Stimulated activated CD4-positive, alpha-beta T cell treated with anti-CD3 and anti-CD28 coated beads, Interleukin-12 subunit alpha, Interleukin-12 subunit beta, amount 100 ng/mL, for 4 hours (primary cell): ENCODE measurements around the gene KCNIP1.
"Not testable (repeated sequence)": the region's sequence is repeated elsewhere in the genome, so short reads cannot be mapped to it uniquely, and the experiment has no call there.

ENCODE experiments used
- DNase-seq: peaks from one replicate; pipeline ENCODE4 v3.0.0-alpha.2; 2020

Gene KCNIP1

DNA sequence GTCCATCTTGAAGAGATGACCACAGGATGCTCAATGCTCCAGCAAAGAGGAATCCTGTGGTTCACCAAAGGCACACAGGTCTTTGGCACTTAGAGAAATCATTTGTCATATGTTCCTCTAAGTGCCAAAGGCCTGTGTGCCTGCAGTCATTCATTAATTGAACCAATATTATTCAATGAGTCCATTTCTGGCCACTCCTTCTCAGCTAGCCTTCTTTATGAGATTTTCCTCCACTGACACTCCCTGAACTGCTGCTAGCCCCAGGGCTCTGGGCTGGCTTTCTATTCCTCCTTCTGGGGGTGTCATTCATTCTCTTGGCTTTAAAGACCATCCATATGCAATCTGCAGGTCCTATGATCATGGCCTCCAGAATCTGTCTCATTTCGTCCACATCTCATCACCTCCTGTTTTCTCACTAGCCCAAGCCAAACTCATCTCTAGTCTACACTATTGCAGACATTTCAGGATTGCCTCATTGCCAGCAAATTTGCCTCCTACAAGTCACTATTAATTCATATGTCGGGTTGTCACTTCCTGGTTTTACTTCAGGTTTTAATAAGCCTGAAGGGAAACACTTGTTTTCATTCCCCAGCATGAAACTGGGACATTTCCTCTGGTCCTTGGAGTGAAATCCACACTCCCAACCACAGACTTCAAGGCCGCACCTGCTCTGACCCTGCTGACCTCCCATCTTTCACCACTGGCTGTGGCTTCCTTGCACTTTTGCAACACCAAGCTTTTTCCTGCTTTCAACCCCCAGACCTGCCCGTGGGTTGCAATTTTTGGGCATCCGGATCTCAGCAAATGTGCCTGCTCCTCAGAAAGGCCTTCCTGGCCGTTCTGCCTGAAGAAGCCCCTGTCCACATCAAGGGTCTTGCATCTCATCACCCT is 35.1 kb downstream of the KCNIP1 start:
- DNase-seq: no peak

DNA sequence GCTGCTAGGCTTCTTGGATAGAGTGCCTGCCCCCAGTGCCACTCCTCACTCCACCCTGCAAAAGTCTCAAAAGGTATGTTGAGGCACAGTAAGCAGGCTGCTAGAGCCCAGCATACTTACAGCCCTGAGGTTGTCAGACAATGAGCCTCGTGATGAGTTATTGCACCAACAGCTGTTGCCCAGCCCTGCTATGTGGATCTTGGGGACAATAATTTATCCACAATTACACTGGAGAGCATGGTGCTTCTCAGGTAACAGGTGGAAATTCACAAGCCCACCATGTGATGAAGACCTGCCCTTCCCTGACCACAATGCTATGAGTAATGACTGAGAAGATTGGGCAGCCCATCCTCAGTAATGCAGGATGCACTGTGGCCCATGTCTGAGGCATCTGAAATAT is 36.5 kb downstream of the KCNIP1 start:
- no peak for DNase-seq

DNA sequence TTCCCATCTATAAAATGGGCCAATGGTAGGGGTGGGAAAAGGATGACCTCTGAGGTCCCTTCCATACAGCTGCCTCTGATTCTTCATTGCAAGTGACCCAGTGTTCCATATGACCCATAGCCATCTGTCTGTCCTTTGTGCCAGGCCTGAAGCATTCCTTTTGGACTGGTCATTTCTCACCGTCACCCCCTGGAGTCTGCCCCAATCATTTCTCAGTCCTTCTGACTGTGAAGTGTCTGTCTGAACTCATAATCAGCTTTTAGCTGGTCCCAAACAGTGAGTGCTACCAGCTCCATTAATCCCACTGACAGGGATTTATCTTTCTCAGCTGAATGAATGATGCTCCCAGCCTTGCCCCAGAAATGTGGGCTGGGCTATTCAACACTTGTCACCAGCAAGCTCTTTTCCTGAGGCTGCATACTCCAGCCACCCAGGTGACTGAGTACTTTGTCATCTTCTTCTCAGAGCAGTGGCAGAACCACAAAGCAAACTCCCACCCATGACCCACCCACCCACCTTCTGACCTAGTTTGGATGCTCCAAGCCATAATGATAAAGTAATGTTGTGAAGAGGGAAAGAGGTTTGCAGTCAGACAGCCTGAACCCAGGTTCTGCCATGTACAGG is 37.4 kb downstream of the KCNIP1 start:
- DNase-seq: no peak

DNA sequence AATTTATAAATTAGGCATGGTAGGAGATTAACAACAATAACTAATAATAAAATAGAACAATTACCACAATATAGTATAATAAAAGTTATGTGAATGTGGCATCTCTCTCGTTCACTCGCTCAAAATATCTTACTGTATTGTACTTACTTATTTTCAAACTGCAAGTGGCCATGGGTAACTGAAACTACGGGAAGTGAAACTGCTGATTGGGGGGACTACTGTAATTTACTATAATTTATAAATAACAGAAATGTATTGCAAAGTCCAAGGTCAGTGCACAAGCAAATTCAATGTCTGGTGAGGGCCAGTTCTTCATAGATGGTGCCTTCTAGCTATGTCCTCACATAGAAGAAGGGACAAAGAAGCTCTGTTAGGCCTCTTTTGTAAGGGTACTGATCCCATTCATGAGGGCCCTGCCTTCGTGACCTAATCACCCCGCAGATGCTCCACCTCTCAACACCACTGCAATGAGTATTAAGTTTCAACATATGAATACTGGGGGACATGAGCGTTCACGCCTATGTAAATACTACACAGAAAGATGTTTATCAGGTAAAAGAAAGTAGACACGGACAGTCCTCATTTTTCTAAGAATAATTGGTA is 39.0 kb downstream of the KCNIP1 start:
- no peak for DNase-seq

DNA sequence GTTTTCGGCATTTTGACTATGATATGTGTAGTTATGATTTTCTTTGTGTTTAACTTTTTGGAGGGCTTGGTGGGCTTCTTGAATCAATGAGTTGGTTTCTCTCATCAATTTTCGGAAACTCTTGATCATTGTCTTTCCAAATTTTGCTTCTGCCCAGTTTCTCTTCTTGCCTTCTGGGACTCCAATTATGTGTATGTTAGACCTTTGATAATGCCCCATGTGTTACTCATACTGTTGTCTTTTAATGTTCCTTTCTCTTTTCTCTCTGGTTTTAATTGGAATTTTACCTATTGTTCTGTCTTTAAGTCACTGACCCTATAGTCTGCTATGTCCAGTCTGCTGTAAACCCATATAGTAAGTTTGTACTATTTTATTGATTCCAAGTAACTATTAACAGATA is 41.5 kb downstream of the KCNIP1 start:
- no peak for DNase-seq

DNA sequence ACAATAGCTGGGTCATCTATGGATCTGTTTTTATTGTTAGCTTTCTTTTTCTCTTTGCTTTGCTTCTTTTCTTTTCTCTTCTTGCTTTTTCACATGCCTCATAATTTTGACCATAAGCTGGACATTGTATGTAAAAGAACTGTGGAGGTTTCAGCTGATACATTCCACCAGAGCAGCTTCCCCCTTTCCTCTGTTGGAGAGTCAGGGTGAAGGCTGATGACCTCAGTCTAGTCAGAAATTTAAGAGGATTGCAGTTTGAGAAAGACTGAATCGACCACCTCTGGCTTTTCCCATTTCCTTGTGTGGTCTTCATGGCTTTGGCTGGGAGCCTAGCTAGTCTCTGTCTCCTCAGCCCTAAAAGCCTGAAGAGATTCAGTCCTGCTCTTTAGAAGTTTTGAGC is 42.0 kb downstream of the KCNIP1 start:
- no peak for DNase-seq

DNA sequence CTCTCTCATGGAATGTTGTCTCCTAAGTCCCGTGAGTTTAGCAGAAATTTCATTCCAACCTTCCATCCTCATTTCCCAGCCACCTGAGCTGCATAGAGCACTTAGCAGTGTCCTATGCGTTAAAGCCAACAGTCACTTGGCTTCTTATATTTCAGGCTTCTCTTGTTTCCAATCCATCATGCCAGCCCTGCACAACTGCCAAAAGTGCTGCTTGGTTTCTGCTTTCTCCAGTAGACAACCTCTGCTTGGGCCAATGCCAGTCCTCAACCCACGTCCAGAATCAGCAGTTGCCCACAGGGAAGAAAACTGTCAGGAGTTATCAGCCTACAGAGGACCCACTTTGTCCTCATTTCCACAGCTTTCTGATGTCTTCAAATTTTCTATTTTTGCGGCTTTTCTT is 42.5 kb downstream of the KCNIP1 start:
- no peak for DNase-seq

DNA sequence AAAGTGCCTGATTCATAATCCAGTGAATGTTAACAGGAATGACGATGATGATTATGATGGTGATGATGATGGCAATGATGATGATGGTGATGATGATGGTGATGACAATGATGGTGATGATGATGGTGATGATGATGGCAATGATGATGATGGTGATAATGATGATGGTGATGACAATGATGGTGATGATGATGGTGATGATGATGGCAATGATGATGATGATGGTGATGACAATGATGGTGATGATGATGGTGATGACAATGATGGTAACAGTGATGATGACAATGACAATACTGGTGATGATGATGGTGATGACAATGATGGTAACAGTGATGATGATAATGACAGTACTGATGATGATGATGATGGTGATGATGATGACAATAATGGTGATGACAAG is 46.6 kb downstream of the KCNIP1 start:
- not testable (repeated sequence) for DNase-seq

DNA sequence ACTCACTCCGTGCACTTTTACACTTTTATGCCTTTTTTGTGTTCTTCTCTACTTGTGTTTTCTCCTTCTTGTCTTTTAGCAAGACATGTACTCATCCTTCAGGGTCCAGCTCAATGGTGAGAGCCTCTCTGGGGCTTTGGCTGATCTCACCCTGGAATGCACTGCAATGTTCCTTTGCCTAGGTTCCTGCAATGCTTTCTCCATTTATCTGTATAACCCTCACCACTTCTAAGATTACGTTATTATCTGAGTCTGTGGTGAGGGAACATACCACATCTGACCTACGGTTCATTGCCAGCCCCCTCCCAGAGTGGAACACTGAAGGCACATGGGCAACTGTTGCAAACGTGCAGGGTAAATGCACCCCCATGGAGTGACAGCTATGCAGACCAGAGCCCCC is 47.3 kb downstream of the KCNIP1 start:
- DNase-seq: no peak

DNA sequence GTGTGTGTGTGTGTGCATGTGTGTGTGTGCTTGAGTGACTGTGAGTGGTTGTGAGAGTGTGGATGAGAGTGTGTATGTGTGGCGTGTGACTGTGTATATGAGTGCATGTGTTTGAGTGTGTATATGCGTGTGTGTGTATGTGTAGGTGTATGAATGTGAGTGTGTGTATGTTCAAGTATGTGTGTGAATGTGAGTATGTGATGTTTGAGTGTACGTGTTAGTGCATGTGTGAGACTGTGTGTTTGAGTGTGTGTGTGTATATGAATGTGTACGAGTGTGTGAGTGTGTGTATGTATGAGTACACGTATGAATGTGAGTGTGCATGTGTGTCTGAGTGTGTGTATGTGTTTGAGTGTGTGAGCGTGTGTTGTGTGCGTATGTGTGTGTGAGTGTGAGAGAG is 47.8 kb downstream of the KCNIP1 start:
- no peak for DNase-seq

DNA sequence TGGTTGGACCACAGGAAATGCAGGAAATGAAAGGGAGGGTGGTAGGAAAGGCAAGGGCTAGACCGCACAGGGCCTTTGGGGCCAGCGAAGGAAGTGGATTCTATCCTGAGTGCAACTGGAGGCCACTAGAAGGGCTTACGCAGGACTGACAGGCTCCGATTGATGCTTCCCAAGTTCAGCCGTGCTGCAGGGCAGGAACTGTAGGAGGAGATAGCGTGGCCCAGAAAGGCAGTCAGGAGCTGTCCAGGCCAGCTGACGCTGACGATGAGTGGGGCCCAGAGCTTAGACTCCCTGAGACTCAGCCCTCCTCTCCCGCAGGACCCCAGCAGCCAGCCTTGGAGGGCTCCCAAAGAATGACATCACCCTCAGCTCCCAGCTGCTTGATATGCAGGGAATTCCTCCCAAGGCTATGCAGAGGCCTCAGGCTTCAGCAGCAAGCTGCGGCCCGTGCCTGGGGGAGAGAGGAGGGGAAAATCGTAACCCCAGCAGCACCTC is 48.8 kb downstream of the KCNIP1 start:
- no peak for DNase-seq

DNA sequence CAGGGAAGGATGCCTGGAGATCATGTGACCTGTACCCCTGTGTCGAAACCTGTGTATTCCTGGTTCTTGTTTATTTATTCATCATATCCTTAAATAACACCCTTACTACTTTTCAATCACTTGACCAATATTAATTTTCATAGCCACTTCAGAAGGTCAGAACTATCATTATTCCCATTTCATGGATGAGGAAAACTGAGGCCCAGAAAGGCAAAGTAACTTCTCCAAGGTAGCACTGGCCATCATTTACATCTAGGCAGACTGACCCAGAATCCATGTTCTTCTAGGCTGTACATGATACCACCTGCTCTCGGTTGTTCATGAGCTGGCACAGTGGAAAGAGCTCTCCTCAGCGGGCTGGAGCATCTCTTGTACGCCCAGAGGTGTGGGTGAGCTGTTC is 49.4 kb downstream of the KCNIP1 start:
- DNase-seq: no peak

DNA sequence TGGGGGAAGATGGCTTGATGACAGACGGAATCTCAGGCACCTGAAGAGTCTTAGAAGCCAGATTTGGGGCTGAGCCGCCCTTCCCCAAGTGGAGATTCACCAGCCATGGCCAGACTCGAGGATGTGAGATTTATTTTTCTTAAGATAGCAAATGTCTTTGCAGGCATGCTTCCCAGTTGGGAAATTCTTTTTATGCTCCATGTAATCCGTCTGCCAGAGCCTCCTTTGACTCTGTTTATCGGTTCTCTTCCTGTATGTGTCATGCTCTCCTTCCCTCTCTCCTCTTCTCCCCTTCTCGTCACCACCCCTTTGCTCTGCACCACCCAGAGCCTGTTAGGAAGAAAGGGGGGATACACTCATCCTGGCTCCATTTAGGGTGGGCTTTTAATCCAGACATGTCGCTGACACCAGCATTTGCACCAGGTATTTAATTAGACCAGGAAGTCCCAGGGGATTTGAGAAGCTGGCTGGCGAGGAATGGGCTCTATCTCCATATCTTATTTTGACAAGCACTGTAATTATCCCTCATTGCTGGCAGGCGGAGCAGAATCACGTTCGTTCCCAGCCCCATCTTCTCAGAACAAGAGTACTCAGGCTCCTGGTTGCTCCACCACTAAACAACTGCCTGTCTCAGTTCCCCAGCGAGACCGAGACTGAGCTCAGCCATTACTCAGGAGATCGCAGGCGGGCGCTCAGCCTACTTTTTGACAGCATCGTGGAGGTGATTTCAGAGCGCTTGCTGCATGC is 50.9 kb downstream of the KCNIP1 start:
- DNase-seq: no peak

DNA sequence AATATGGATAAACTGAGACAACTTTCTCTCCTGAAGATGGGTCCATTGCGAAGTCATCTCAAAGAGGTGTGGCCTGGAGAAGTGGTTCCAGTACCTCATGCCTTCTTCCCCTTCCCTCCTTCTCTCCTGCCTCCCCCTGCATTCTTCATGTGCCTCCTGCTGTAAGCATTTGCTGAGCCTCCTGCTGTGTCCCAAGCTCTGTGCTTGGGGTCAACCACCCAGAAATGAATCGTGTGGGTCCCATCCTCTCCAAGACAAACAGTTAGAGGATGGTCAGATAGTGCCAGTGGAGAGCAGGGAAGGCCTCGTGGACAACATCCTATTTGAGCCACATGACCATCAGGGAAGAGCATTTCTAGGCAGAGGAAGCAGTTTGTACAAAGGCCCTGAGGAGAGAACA is 53.5 kb downstream of the KCNIP1 start:
- DNase-seq: no peak

DNA sequence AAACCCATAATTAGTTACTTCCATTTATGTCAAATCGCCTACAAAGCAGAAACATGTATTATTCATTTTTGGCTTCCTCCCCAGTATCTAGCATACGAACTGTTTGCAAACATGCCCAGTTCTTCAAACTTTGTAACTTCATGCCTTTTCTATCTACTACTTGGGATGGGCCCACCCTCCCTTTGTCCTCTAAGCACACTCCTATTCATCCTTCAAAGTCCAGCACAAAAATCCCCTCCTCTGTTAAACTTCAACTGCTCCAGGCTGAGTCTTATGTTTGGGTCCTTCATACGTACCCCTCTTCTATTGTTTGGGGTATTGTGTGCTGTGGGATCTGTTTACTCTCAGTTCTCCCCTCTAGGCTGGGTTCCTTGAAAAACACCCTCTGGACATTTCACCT is 55.5 kb downstream of the KCNIP1 start:
- no peak for DNase-seq

DNA sequence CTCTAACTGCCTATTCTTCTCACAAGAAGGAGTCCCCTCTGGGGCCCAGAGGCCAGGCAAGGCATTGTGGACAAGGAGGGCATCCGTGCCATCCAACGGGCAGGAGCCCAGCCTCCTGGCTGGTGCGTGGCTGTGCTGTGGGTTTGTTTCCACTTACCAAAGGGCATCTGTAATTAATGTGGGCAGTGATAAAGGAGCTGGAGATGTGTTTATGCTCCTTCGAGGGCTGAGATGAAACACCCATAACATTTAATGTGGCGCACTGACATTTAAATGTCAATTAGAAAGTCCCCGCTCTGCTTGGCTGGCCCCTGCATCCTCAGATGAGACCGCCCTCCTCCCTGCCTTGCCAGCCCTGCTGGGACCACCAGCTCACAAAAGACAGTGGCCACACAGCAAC is 57.1 kb downstream of the KCNIP1 start:
- no peak for DNase-seq

DNA sequence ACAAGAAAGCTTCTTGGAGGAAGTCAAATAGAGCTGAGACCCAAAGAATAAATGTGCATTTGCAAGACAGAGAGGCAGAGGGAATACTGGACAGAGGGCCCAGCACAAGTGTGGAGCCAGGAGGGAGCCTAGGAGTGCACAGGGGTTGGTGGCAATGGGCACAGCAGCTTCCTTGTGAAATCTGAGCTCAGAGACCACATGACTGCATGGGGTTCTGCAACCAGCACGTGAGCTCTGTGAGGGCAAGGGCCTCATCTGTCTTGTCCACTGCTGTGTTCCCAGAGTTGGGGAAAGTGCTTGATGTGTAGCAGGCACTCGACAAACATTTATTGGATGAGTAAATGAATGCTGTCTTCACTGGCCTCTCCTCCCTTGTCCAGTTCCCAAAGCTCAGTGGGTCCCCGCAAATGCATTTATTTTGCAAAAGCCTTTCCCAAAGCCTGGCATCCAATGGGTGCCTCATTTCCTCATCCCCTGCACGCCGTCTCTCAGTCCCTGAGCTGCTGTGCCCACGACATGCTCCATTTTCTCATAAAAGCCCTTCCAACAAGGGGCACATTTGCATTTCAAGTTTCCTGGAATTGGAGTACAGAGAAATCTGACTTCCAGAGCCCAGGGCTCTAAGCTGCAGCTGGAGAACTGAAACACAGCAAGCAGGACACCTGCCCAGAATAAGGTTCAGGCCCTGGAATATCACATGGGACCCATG is 58.5 kb downstream of the KCNIP1 start:
- DNase-seq: no peak

DNA sequence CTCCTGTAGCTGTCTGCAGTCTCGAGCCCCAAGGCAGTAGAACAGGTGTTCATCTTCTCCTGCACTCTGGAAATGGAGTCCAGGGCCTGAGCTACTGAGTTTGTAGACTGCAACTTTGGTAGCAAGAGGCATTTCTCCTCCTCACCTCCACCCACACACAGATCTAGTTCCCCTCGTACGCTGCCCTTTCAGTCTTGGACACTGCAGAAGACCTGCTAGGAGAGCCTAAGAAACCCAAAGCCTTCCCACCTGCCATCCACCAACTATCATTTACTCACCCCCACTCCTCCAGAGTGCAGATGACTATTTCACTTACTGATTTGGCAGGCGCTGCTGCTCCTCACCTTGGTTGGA is 59.0 kb downstream of the KCNIP1 start:
- no peak for DNase-seq

DNA sequence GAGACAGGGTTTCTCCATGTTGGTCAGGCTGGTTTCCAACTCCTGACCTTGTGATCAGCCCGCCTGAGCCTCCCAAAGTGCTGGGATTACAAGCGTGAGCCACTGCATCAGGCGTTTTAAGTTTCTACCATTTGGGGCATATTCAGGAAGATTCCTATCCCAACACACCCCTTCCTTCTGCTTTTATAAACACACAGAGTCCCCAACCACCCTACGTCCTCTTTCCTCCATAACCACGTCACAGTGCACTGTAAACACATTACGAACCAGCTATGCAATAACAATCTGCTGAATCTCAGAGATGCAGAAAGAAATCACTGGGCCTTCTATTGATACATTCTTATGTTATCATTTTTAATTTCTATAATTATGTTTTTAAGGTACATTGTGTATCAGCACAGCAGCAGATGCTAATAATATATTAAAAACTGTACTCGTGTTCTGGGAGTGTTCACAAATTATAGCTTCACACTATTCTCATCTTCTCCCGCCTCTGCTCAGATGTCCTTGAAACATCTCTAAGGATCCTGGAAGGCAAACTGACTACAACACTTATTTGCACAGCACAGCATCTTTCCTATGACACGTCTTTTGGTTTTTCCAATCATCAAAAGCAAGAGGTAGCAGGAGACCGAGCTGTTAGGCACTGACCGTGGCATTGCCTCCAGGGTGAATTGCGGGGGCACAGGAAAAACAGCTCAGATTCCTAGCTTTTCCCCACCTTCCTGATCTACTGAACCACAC is 60.2 kb downstream of the KCNIP1 start:
- no peak for DNase-seq

DNA sequence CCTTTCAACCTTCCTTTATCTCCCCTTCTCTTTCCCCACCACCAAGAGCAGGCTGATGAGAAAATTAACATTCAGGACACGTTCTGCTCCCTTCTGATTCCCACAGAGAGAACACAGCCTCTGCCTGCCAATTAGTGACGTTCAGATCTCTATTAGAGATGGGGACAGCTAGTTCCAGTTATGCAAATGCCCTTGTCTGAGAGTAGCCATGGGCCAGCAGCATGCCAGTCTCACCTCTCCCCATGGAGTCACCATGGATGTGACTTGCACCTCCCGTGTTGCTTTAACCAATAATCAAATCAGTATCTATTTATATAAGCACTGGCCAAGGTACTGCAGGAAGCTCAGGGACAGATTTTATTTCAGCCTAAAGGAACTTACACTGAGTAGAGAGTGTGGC is 61.3 kb downstream of the KCNIP1 start:
- DNase-seq: no peak

DNA sequence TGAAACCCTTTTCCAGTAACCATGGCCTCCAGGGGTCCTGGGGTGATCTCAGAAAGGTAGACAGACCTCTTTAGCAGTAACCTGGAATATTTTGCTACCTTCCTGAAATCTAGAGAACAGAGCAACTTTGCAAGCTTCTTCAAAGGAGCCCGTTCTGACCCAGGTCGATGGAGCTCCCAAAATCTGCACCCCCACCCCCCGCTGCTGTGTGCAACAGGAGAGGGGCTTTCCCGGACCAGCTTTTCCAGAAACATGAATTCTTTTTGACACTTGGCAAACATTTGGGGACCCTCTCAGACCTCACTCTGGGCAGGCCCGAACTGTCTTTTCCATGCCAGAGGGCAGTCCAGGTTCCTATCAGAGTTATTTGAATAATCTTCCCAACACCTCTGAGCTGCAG is 65.3 kb downstream of the KCNIP1 start:
- no peak for DNase-seq

DNA sequence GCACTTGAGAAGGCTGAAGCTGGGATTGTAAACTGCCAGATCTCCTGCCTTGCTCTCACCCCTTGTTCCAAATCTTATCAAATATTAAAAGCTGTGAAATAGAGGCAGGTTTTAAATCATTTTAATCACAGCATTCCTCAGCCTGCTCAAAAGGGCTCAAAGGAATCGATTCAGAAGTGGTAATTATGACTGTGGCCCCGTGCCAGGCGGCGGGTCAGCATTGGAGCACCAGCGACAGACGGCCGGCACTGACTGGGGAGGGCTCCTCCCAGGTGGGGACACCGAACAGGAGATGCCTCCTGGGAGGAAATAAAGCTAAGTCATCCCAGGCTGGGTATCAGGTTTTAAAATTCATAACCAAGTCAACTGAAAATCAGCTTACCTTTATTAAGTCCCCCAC is 66.7 kb downstream of the KCNIP1 start:
- DNase-seq: no peak
